HEK293T (cell line): Measurements from ENCODE around the gene MT1E.
"Not testable (repeated sequence)": the region's sequence is repeated elsewhere in the genome, so short reads cannot be mapped to it uniquely, and the experiment has no call there.

Experiments
- CTCF ChIA-PET: fragments of 350-600 bp; formaldehyde crosslinking; extraction: SDS; loops from one replicate; lab custom pipeline; 2021; ENCODE audit warnings: antibody characterized with exemption, inconsistent platforms; lab: Yijun Ruan, JAX
- POLR2A ChIA-PET: fragments of 350-600 bp; formaldehyde crosslinking; extraction: SDS; loops from one replicate; lab custom pipeline; 2020; ENCODE audit warnings: antibody characterized with exemption, inconsistent platforms; lab: Yijun Ruan, JAX
- DNase-seq: peaks from one replicate; pipeline ENCODE4 v3.0.0; 2012; ENCODE audit warnings: mixed read lengths; ENCODE audit errors: extremely low spot score
- ARNT ChIP-seq: fragments of 450-650 bp; IDR thresholded peaks from 2 replicates; pipeline ENCODE4 v1.6.1; 2017; ENCODE audit warnings: mild to moderate bottlenecking
- BHLHE40 ChIP-seq: fragments of 450-650 bp; IDR thresholded peaks from 2 replicates; pipeline ENCODE4 v1.6.1; 2016; ENCODE audit warnings: mild to moderate bottlenecking, moderate library complexity, borderline replicate concordance
- CTBP1 ChIP-seq: fragments of 450-650 bp; IDR thresholded peaks from 2 replicates; pipeline ENCODE4 v1.6.1; 2016; ENCODE audit warnings: borderline replicate concordance
- ELF4 ChIP-seq: fragments of 450-650 bp; IDR thresholded peaks from 2 replicates; pipeline ENCODE4 v1.6.1; 2017; ENCODE audit warnings: antibody characterized with exemption
- FOXA1 ChIP-seq: fragments of 450-650 bp; IDR thresholded peaks from 2 replicates; pipeline ENCODE4 v1.6.1; 2016; ENCODE audit warnings: mild to moderate bottlenecking
- FOXK2 ChIP-seq: fragments of 450-650 bp; IDR thresholded peaks from 2 replicates; pipeline ENCODE4 v1.6.1; 2016; ENCODE audit warnings: mild to moderate bottlenecking
- FOXM1 ChIP-seq: fragments of 450-650 bp; IDR thresholded peaks from 2 replicates; pipeline ENCODE4 v1.6.1; 2017; ENCODE audit warnings: mild to moderate bottlenecking, borderline replicate concordance
- HDGF ChIP-seq: fragments of 450-650 bp; IDR thresholded peaks from 2 replicates; pipeline ENCODE4 v1.6.1; 2017; ENCODE audit warnings: antibody characterized with exemption, borderline replicate concordance
- L3MBTL2 ChIP-seq: fragments of 450-650 bp; conservative IDR thresholded peaks from 2 replicates; pipeline ENCODE4 v1.6.1; 2016; ENCODE audit warnings: mild to moderate bottlenecking
- LEF1 ChIP-seq: fragments of 450-650 bp; IDR thresholded peaks from 2 replicates; pipeline ENCODE4 v1.6.1; 2017; ENCODE audit warnings: mild to moderate bottlenecking, borderline replicate concordance
- NFRKB ChIP-seq: fragments of 450-650 bp; IDR thresholded peaks from 2 replicates; pipeline ENCODE4 v1.6.1; 2016; ENCODE audit warnings: mild to moderate bottlenecking, moderate library complexity
- PKNOX1 ChIP-seq: fragments of 450-650 bp; IDR thresholded peaks from 2 replicates; pipeline ENCODE4 v1.6.1; 2016
- SP1 ChIP-seq: fragments of 450-650 bp; IDR thresholded peaks from 2 replicates; pipeline ENCODE4 v1.6.1; 2017
- SUZ12 ChIP-seq: fragments of 450-650 bp; IDR thresholded peaks from 2 replicates; pipeline ENCODE4 v1.6.1; 2016; ENCODE audit warnings: mild to moderate bottlenecking
- TARDBP ChIP-seq: fragments of 450-650 bp; IDR thresholded peaks from 2 replicates; pipeline ENCODE4 v1.6.1; 2016
- ZNF384 ChIP-seq: fragments of 450-650 bp; IDR thresholded peaks from 2 replicates; pipeline ENCODE4 v1.6.1; 2016

MT1E gene

GRCh38 chr16:56669840-56670619 lies 44.4 kb downstream of the MT1E start:
- no peak for DNase-seq
- POLR2A ChIA-PET = no interaction called here
- CTCF ChIA-PET = no interaction called here
- TF ChIP-seq FOXK2 (no peak), NFRKB (no peak), ELF4 (no peak), LEF1 (no peak), SUZ12 (no peak), CTBP1 (no peak)

GRCh38 chr16:56670620-56670934 lies 45.0 kb downstream of the MT1E start:
- CTCF ChIA-PET = no interaction called here

GRCh38 chr16:56671691-56672090 lies 46.1 kb downstream of the MT1E start:
- POLR2A ChIA-PET, CTCF ChIA-PET, DNase-seq: not testable (repeated sequence)

More at GRCh38 chr16:56670620-56670934, 45.0 kb downstream of the MT1E start:
- no peak for DNase-seq
- TF ChIP-seq L3MBTL2 = no peak
- TF ChIP-seq FOXA1 = no peak
- TF ChIP-seq SP1 = no peak
- TF ChIP-seq NFRKB = no peak
- no peak for TF ChIP-seq CTBP1
- no peak for TF ChIP-seq BHLHE40
- TF ChIP-seq SUZ12 = no peak
- TF ChIP-seq PKNOX1 = no peak
- TF ChIP-seq HDGF = no peak
- TF ChIP-seq FOXK2 = no peak
- TF ChIP-seq LEF1 = no peak
- no peak for TF ChIP-seq ARNT
- no peak for TF ChIP-seq FOXM1
- no peak for TF ChIP-seq ZNF384
- no peak for TF ChIP-seq TARDBP
- TF ChIP-seq ELF4 = no peak
- POLR2A ChIA-PET = no interaction called here

- POLR2A ChIA-PET, DNase-seq, CTCF ChIA-PET: not testable (repeated sequence)
Observed at GRCh38 chr16:56672171-56672570, 46.6 kb downstream of the MT1E start.

GRCh38 chr16:56672761-56673536 lies 47.4 kb downstream of the MT1E start:
- DNase-seq = no peak
- ChIA-PET POLR2A (no interaction called here), CTCF (interaction anchor here (1.4 kb wide), 1 partner anchor 29 kb away, joined by 10 read pairs; no protein-coding TSS in a partner anchor)
- TF ChIP-seq PKNOX1 = no peak
- no peak for TF ChIP-seq NFRKB
- no peak for TF ChIP-seq ARNT
- TF ChIP-seq HDGF = no peak
- no peak for TF ChIP-seq ZNF384
- TF ChIP-seq TARDBP = no peak
- no peak for TF ChIP-seq FOXK2
- TF ChIP-seq BHLHE40 = no peak
- no peak for TF ChIP-seq L3MBTL2
- TF ChIP-seq FOXM1 = no peak
- no peak for TF ChIP-seq SUZ12
- TF ChIP-seq LEF1 = no peak
- TF ChIP-seq SP1 = no peak
- no peak for TF ChIP-seq FOXA1
- TF ChIP-seq CTBP1 = no peak
- no peak for TF ChIP-seq ELF4

GRCh38 chr16:56673921-56674320 lies 48.3 kb downstream of the MT1E start:
- no peak for DNase-seq
- no peak for TF ChIP-seq CTBP1
- TF ChIP-seq ELF4 = no peak
- TF ChIP-seq FOXM1 = no peak
- ChIA-PET CTCF (interaction anchor here (0.6 to 1.4 kb wide), 2 partner anchors 28 to 502 kb away, joined by 6 to 10 read pairs; no protein-coding TSS in a partner anchor), POLR2A (no interaction called here)

GRCh38 chr16:56674570-56674969 lies 49.0 kb downstream of the MT1E start:
- CTCF ChIA-PET = interaction anchor here (0.6 kb wide), 1 partner anchor 501 kb away, joined by 6 read pairs; no protein-coding TSS in a partner anchor
- POLR2A ChIA-PET, DNase-seq: not testable (repeated sequence)
